Peyer's patch (tissue), 4 donors: ENCODE data around the gene PLAGL2. TPM values are rescaled to one million over a fixed set of nuclear protein-coding genes. Genes with fewer than 3 reads are reported as not detected.

Experiments
- DNase-seq, 3 donors: peaks; one replicate each; pipeline ENCODE4 v3.0.0-alpha.2; 2017 to 2019
- H3K27ac ChIP-seq, 4 donors: fragments of 200-600 bp; sonication (generic); one replicate each; pipeline ENCODE4 v1.5.1; 2016 to 2019
- H3K27me3 ChIP-seq, 2 donors: fragments of 200-600 bp; sonication (generic); one replicate each; pipeline ENCODE4 v1.5.1; 2019
- H3K36me3 ChIP-seq, 3 donors: fragments of 200-600 bp; sonication (generic); one replicate each; pipeline ENCODE4 v1.5.1; 2016 to 2019
- H3K4me1 ChIP-seq, 4 donors: fragments of 200-600 bp; sonication (generic); one replicate each; pipeline ENCODE4 v1.5.1; 2016 to 2019
- H3K4me3 ChIP-seq, 4 donors: fragments of 200-600 bp; sonication (generic); 1 replicate in 3 of 4; 2 replicates in 1 of 4; pipeline ENCODE4 v1.5.1; 2016 to 2019; ENCODE audit warnings: mild to moderate bottlenecking in 1 of 4
- H3K9me3 ChIP-seq, 4 donors: fragments of 200-600 bp; sonication (generic); one replicate each; pipeline ENCODE4 v1.5.1; 2016 to 2019; ENCODE audit warnings: mild to moderate bottlenecking in 1 of 4
- CTCF ChIP-seq, 6 experiments: fragments of 450-650 bp in 4 of 6; fragments of 200-600 bp in 2 of 6; sonication (generic) in 1 of 6; IDR thresholded peaks; one replicate each; pipeline ENCODE4 v1.5.1; 2017 to 2019; ENCODE audit warnings: antibody characterized with exemption in 6 of 6, mild to moderate bottlenecking in 3 of 6, moderate library complexity in 1 of 6
- POLR2A ChIP-seq, 2 donors: fragments of 450-650 bp; IDR thresholded peaks; one replicate each; pipeline ENCODE4 v1.5.1; 2017; ENCODE audit warnings: antibody characterized with exemption in 2 of 2, mild to moderate bottlenecking in 2 of 2, moderate library complexity in 2 of 2
- total RNA-seq, 4 donors: library from RNA; depleted of rRNA; stranded (reverse); fragments of >200 nt; gene quantifications; one replicate each; pipeline ENCODE4 v1.1.0, GENCODE V29; 2016

The PLAGL2 gene
- total RNA-seq, 4 donors from 2014 or later = 5.8 to 55.9 (median 25.8) TPM

GRCh38 chr20:32189123-32189410 is 18.5 kb downstream of the PLAGL2 start:
- H3K27ac ChIP-seq = no peak overlapping the region
- H3K4me3 ChIP-seq = peak overlapping the region in 3 of 4 donors; percentile 53 to 82 (median 66)
- TF ChIP-seq CTCF (IDR thresholded peaks at IDR 0.05) = no peak
- TF ChIP-seq POLR2A (IDR thresholded peaks at IDR 0.05) = no peak
- H3K4me1 ChIP-seq = peaks cover 0 to 38% (median 6%) of the 10 kb centered on the region in 4 donors
- H3K36me3 ChIP-seq = peaks cover 0 to under 1% (median 0%) of the 10 kb centered on the region in 3 donors
- H3K27me3 ChIP-seq = no peaks in the 10 kb centered on the region
- H3K9me3 ChIP-seq = no peaks in the 10 kb centered on the region
- DNase-seq = no peak

GRCh38 chr20:32188376-32189122 is 19.0 kb downstream of the PLAGL2 start:
- H3K27ac ChIP-seq = no peak overlapping the region
- peaks cover 0 to 36% (median 6%) of the 10 kb centered on the region in 4 donors for H3K4me1 ChIP-seq
- DNase-seq = no peak
- H3K27me3 ChIP-seq = no peaks in the 10 kb centered on the region
- no peak for TF ChIP-seq POLR2A (IDR thresholded peaks at IDR 0.05)
- TF ChIP-seq CTCF (IDR thresholded peaks at IDR 0.05) = no peak
- no peak overlapping the region for H3K4me3 ChIP-seq
- H3K9me3 ChIP-seq = no peaks in the 10 kb centered on the region
- H3K36me3 ChIP-seq = no peaks in the 10 kb centered on the region

- Histone ChIP-seq H3K36me3 (no peaks in the 10 kb centered on the region), H3K27me3 (no peaks in the 10 kb centered on the region), H3K27ac (no peak overlapping the region), H3K4me3 (no peak overlapping the region), H3K9me3 (no peaks in the 10 kb centered on the region), H3K4me1 (peaks cover 0 to 26% (median 6%) of the 10 kb centered on the region in 4 donors)
- TF ChIP-seq POLR2A (IDR thresholded peaks at IDR 0.05) = no peak
- no peak for TF ChIP-seq CTCF (IDR thresholded peaks at IDR 0.05)
- no peak for DNase-seq
Measured at GRCh38 chr20:32186506-32186905, 21.0 kb downstream of the PLAGL2 start.

- H3K27ac ChIP-seq = no peak overlapping the region
- H3K4me3 ChIP-seq = no peak overlapping the region
- TF ChIP-seq POLR2A (IDR thresholded peaks at IDR 0.05) = no peak
- TF ChIP-seq CTCF (IDR thresholded peaks at IDR 0.05) = no peak
- peaks cover 0 to 20% (median 3%) of the 10 kb centered on the region in 4 donors for H3K4me1 ChIP-seq
- no peaks in the 10 kb centered on the region for H3K9me3 ChIP-seq
- no peaks in the 10 kb centered on the region for H3K36me3 ChIP-seq
- no peaks in the 10 kb centered on the region for H3K27me3 ChIP-seq
- peak in 1 of 3 donors; percentile 18 for DNase-seq
Measured at GRCh38 chr20:32184961-32185603, 22.5 kb downstream of the PLAGL2 start.

- H3K27me3 ChIP-seq = no peaks in the 10 kb centered on the region
- no peaks in the 10 kb centered on the region for H3K9me3 ChIP-seq
- no peaks in the 10 kb centered on the region for H3K36me3 ChIP-seq
- H3K4me1 ChIP-seq = peaks cover 0 to 10% (median 0%) of the 10 kb centered on the region in 4 donors
- DNase-seq = peak in 1 of 3 donors; percentile 42
- TF ChIP-seq CTCF (IDR thresholded peaks at IDR 0.05) = no peak
- TF ChIP-seq POLR2A (IDR thresholded peaks at IDR 0.05) = no peak
- H3K27ac ChIP-seq = peak overlapping the region in 1 of 4 donors; percentile 92
- no peak overlapping the region for H3K4me3 ChIP-seq
Measured at GRCh38 chr20:32183947-32184635, 23.5 kb downstream of the PLAGL2 start.
